ENCODE measurements around the gene FNDC5.
A peak's percentile ranks its signal among the peaks of the same experiment; 100 is the strongest.

The FNDC5 gene

GRCh38 chr1:32893198-32894018, 22.7 kb upstream of the FNDC5 start:
- Histone ChIP-seq H3K27me3 (ENCODE audit: low read depth) (peaks cover 3% of the 10 kb centered on the region; the same call in 1 of the 2 replicates), H3K4me1 (peaks cover 6% of the 10 kb centered on the region), H3K9me3 (no peaks in the 10 kb centered on the region; the same call in 1 of the 2 replicates), H3K36me3 (replicated peaks) (no peaks in the 10 kb centered on the region), H3K4me3 (peak overlapping the region; percentile 45)
- in situ Hi-C loops (cut with MboI; ENCODE audit: low sequenced_read_pairs), result no loop called here
- DNase-seq (ENCODE audit: low spot score in 2 of 2), result peak; percentile 36 to 85

GRCh38 chr1:32892368-32893197, 21.9 kb upstream of the FNDC5 start:
- in situ Hi-C loops (cut with MboI; ENCODE audit: low sequenced_read_pairs), result no loop called here
- peak overlapping the region; percentile 45 for H3K4me3 ChIP-seq
- peaks cover 6% of the 10 kb centered on the region for H3K4me1 ChIP-seq
- no peaks in the 10 kb centered on the region for H3K36me3 ChIP-seq (replicated peaks)
- DNase-seq (ENCODE audit: low spot score in 2 of 2), result peak; percentile 52 to 91
- H3K9me3 ChIP-seq, result no peaks in the 10 kb centered on the region; the same call in 1 of the 2 replicates
- peaks cover 3% of the 10 kb centered on the region; the same call in 1 of the 2 replicates for H3K27me3 ChIP-seq (ENCODE audit: low read depth)

- Histone ChIP-seq H3K27me3 (ENCODE audit: low read depth) (peaks cover 13% of the 10 kb centered on the region), H3K4me1 (peaks cover 6% of the 10 kb centered on the region), H3K9me3 (no peaks in the 10 kb centered on the region; the same call in 1 of the 2 replicates), H3K36me3 (replicated peaks) (no peaks in the 10 kb centered on the region), H3K4me3 (no peak overlapping the region)
- DNase-seq (ENCODE audit: low spot score in 2 of 2), result no peak
- in situ Hi-C loops (cut with MboI; ENCODE audit: low sequenced_read_pairs), result no loop called here
Measured at GRCh38 chr1:32891630-32892029, 20.9 kb upstream of the FNDC5 start.

- H3K4me1 ChIP-seq, result peaks cover 6% of the 10 kb centered on the region
- no peaks in the 10 kb centered on the region; the same call in 1 of the 2 replicates for H3K9me3 ChIP-seq
- in situ Hi-C loops (cut with MboI; ENCODE audit: low sequenced_read_pairs), result no loop called here
- H3K36me3 ChIP-seq (replicated peaks), result no peaks in the 10 kb centered on the region
- no peak overlapping the region for H3K4me3 ChIP-seq
- no peak for DNase-seq (ENCODE audit: low spot score in 2 of 2)
- H3K27me3 ChIP-seq (ENCODE audit: low read depth), result peaks cover 13% of the 10 kb centered on the region
Measured at GRCh38 chr1:32891241-32891570, 20.5 kb upstream of the FNDC5 start.

GRCh38 chr1:32890516-32891240, 20.0 kb upstream of the FNDC5 start:
- Histone ChIP-seq H3K27me3 (ENCODE audit: low read depth) (peaks cover 18% of the 10 kb centered on the region), H3K4me3 (no peak overlapping the region), H3K9me3 (no peaks in the 10 kb centered on the region; the same call in 1 of the 2 replicates), H3K36me3 (replicated peaks) (no peaks in the 10 kb centered on the region), H3K4me1 (peaks cover 6% of the 10 kb centered on the region)
- DNase-seq (ENCODE audit: low spot score in 2 of 2), result no peak
- in situ Hi-C loops (cut with MboI; ENCODE audit: low sequenced_read_pairs), result no loop called here

- in situ Hi-C loops (cut with MboI; ENCODE audit: low sequenced_read_pairs), result no loop called here
- no peak for DNase-seq (ENCODE audit: low spot score in 2 of 2)
Measured at GRCh38 chr1:32889731-32890278, 19.1 kb upstream of the FNDC5 start.

GRCh38 chr1:32888677-32889420, 18.1 kb upstream of the FNDC5 start:
- H3K4me3 ChIP-seq, result no peak overlapping the region
- in situ Hi-C loops (cut with MboI; ENCODE audit: low sequenced_read_pairs), result no loop called here
- H3K27me3 ChIP-seq (ENCODE audit: low read depth), result peaks cover 27% of the 10 kb centered on the region
- no peak for DNase-seq (ENCODE audit: low spot score in 2 of 2)
- H3K36me3 ChIP-seq (replicated peaks), result no peaks in the 10 kb centered on the region
- no peaks in the 10 kb centered on the region; the same call in 1 of the 2 replicates for H3K9me3 ChIP-seq
- peaks cover 6% of the 10 kb centered on the region for H3K4me1 ChIP-seq

More at GRCh38 chr1:32889731-32890278, 19.1 kb upstream of the FNDC5 start:
- H3K4me3 ChIP-seq, result no peak overlapping the region
- H3K9me3 ChIP-seq, result no peaks in the 10 kb centered on the region; the same call in 1 of the 2 replicates
- H3K4me1 ChIP-seq, result peaks cover 6% of the 10 kb centered on the region
- peaks cover 27% of the 10 kb centered on the region for H3K27me3 ChIP-seq (ENCODE audit: low read depth)
- H3K36me3 ChIP-seq (replicated peaks), result no peaks in the 10 kb centered on the region

- H3K36me3 ChIP-seq (replicated peaks), result no peaks in the 10 kb centered on the region
- H3K27me3 ChIP-seq (ENCODE audit: low read depth), result peaks cover 27% of the 10 kb centered on the region
- H3K9me3 ChIP-seq, result no peaks in the 10 kb centered on the region; the same call in 1 of the 2 replicates
- in situ Hi-C loops (cut with MboI; ENCODE audit: low sequenced_read_pairs), result no loop called here
- peaks cover 6% of the 10 kb centered on the region for H3K4me1 ChIP-seq
- no peak overlapping the region for H3K4me3 ChIP-seq
- DNase-seq (ENCODE audit: low spot score in 2 of 2), result no peak
Measured at GRCh38 chr1:32888134-32888533, 17.4 kb upstream of the FNDC5 start.

GRCh38 chr1:32887623-32888022, 16.9 kb upstream of the FNDC5 start:
- H3K27me3 ChIP-seq (ENCODE audit: low read depth), result peaks cover 27% of the 10 kb centered on the region
- peaks cover 4% of the 10 kb centered on the region for H3K4me1 ChIP-seq
- in situ Hi-C loops (cut with MboI; ENCODE audit: low sequenced_read_pairs), result no loop called here
- no peaks in the 10 kb centered on the region; the same call in 1 of the 2 replicates for H3K9me3 ChIP-seq
- no peak for DNase-seq (ENCODE audit: low spot score in 2 of 2)
- no peaks in the 10 kb centered on the region for H3K36me3 ChIP-seq (replicated peaks)
- no peak overlapping the region for H3K4me3 ChIP-seq

GRCh38 chr1:32886828-32887414, 16.2 kb upstream of the FNDC5 start:
- H3K9me3 ChIP-seq, result no peaks in the 10 kb centered on the region
- H3K4me3 ChIP-seq, result no peak overlapping the region
- no peaks in the 10 kb centered on the region for H3K36me3 ChIP-seq (replicated peaks)
- no peak for DNase-seq (ENCODE audit: low spot score in 2 of 2)
- H3K27me3 ChIP-seq (ENCODE audit: low read depth), result peaks cover 27% of the 10 kb centered on the region
- H3K4me1 ChIP-seq, result no peaks in the 10 kb centered on the region
- in situ Hi-C loops (cut with MboI; ENCODE audit: low sequenced_read_pairs), result no loop called here

GRCh38 chr1:32886004-32886827, 15.5 kb upstream of the FNDC5 start, which contains the start of gene HPCA:
Gene HPCA, plus strand, starts transcription at chr1:32886491. Its CDS starts 2,408 bp downstream, at chr1:32888899.
- Histone ChIP-seq H3K9me3 (no peaks in the 10 kb centered on the region), H3K27me3 (ENCODE audit: low read depth) (peaks cover 27% of the 10 kb centered on the region), H3K4me3 (0 out of 2 replicates have a peak within 1 kb of the TSS, but pooled peaks have one; percentile 8), H3K4me1 (no peaks in the 10 kb centered on the region), H3K36me3 (replicated peaks) (no peaks in the 10 kb centered on the region)
- in situ Hi-C loops (cut with MboI; ENCODE audit: low sequenced_read_pairs), result no loop called here
- peak; percentile 49 to 89 for DNase-seq (ENCODE audit: low spot score in 2 of 2)

- Histone ChIP-seq H3K9me3 (no peaks in the 10 kb centered on the region), H3K27me3 (ENCODE audit: low read depth) (peaks cover 27% of the 10 kb centered on the region), H3K36me3 (replicated peaks) (no peaks in the 10 kb centered on the region), H3K4me1 (no peaks in the 10 kb centered on the region), H3K4me3 (no peak overlapping the region)
- in situ Hi-C loops (cut with MboI; ENCODE audit: low sequenced_read_pairs), result no loop called here
- DNase-seq (ENCODE audit: low spot score in 2 of 2), result no peak
Measured at GRCh38 chr1:32885676-32886003, 14.9 kb upstream of the FNDC5 start.
